ENCODE measurements around the gene AKAP8L. TPM values are rescaled to one million over a fixed set of nuclear protein-coding genes. Genes with fewer than 3 reads are reported as not detected.

AKAP8L gene, protein sequence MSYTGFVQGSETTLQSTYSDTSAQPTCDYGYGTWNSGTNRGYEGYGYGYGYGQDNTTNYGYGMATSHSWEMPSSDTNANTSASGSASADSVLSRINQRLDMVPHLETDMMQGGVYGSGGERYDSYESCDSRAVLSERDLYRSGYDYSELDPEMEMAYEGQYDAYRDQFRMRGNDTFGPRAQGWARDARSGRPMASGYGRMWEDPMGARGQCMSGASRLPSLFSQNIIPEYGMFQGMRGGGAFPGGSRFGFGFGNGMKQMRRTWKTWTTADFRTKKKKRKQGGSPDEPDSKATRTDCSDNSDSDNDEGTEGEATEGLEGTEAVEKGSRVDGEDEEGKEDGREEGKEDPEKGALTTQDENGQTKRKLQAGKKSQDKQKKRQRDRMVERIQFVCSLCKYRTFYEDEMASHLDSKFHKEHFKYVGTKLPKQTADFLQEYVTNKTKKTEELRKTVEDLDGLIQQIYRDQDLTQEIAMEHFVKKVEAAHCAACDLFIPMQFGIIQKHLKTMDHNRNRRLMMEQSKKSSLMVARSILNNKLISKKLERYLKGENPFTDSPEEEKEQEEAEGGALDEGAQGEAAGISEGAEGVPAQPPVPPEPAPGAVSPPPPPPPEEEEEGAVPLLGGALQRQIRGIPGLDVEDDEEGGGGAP
- 10 to 100 TPM; 37.9 to 75.5 TPM for polyA plus RNA-seq

DNA sequence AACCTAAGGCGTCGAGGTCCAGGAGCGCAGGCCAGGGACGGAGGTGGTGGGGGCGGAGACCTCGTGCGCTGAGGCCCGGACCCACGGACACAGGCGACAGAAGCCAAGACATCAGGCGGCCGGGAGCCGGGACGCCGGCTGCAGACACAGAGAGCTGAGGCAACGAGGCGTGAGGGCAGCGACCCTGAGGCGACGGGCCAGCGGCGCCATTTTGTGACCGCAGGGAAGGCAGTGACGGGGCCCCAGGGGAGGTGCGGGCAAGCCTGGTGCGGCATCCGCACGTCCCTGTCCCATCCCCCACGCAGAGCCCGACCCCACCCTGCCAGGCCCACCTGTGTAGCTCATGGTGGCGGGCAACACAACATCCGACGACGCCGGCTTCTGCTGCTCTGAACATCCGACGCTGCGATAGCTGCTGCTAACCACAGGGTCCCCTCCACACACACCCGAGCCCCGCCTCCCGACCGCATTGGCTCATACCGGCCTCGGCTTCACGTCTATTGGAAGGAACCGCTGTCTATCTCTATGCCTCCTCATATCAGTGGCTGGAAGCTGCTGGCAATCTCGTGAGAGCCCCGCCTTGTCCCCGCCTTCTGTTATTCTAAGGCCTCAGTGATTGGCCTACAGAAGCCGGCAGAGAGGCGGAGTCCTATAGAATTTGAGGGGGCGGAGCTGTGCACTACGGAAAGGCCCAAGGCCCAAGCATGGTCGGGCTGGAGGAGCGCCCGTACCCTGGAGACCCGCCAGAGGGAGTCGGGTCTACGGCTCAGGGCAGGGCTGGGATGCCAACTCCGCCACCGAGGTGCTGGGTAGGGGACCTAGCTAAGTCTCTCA lies at the start of gene AKAP8L:
AKAP8L (minus strand) TSS at position 410 of the 834 bp plus-strand sequence; CDS start at position 345, 65 bp downstream.
- Histone ChIP-seq H3K9me3 (ENCODE audit: control insufficient read depth in 2 of 2, insufficient read depth in 1 of 2, low read depth in 1 of 2, low read length in 1 of 2) (peaks cover 0 to 6% of the 10 kb centered on the region in 2 donors), H3K4me1 (ENCODE audit: control insufficient read depth in 2 of 2, insufficient read depth in 2 of 2, low read length in 1 of 2) (peaks cover 6 to 7% of the 10 kb centered on the region in 2 donors), H3K27me3 (ENCODE audit: control insufficient read depth in 1 of 2, insufficient read depth in 2 of 2, low read length in 2 of 2) (no peaks in the 10 kb centered on the region), H3K27ac (ENCODE audit: low read depth in 2 of 2, low read length in 1 of 2) (peak within 1 kb of the TSS; percentile 84 to 86), H3K4me3 (ENCODE audit: low read depth in 1 of 2, low read length in 2 of 2) (peak within 1 kb of the TSS; percentile 91 to 99), H3K36me3 (ENCODE audit: control insufficient read depth in 2 of 2, insufficient read depth in 2 of 2, low read length in 1 of 2) (peaks cover 11 to 12% of the 10 kb centered on the region in 2 donors)
- WGBS, 2 donors: 0% methylated on average over 46 to 61 of the region's 61 CpGs

DNA sequence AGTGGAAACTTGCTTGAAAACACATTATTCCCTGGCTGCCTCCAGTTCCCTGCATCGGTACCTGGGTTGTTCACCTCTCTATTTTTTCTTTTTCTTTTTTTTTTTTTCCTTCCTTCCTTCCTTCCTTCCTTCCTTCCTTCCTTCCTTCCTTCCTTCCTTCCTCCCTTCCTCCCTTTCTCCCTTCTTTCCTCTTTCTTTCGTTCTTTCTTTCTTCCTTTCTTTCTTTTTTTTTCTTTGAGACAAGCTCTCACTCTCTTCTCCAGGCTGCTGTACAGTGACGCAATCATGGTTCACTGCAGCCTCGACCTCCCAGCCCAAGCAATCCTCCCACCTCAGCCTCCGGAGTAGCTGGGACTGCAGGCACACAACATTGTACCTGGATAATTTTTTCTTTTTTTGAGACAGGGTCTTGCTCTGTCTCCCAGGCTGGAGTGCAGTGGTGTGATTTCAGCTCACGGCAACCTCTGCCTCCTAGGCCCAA lies 49.0 kb upstream of the AKAP8L start:
- Histone ChIP-seq H3K27ac (ENCODE audit: low read depth in 2 of 2, low read length in 1 of 2) (no peak overlapping the region), H3K27me3 (ENCODE audit: control insufficient read depth in 1 of 2, insufficient read depth in 2 of 2, low read length in 2 of 2) (peaks cover 0 to 2% of the 10 kb centered on the region in 2 donors), H3K9me3 (ENCODE audit: control insufficient read depth in 2 of 2, insufficient read depth in 1 of 2, low read depth in 1 of 2, low read length in 1 of 2) (no peaks in the 10 kb centered on the region), H3K4me3 (ENCODE audit: low read depth in 1 of 2, low read length in 2 of 2) (no peak overlapping the region), H3K36me3 (ENCODE audit: control insufficient read depth in 2 of 2, insufficient read depth in 2 of 2, low read length in 1 of 2) (no peaks in the 10 kb centered on the region), H3K4me1 (ENCODE audit: control insufficient read depth in 2 of 2, insufficient read depth in 2 of 2, low read length in 1 of 2) (peaks cover 5 to 13% of the 10 kb centered on the region in 2 donors)
- 76 to 80% methylated on average over 6 of the region's 6 CpGs for WGBS, 2 donors

DNA sequence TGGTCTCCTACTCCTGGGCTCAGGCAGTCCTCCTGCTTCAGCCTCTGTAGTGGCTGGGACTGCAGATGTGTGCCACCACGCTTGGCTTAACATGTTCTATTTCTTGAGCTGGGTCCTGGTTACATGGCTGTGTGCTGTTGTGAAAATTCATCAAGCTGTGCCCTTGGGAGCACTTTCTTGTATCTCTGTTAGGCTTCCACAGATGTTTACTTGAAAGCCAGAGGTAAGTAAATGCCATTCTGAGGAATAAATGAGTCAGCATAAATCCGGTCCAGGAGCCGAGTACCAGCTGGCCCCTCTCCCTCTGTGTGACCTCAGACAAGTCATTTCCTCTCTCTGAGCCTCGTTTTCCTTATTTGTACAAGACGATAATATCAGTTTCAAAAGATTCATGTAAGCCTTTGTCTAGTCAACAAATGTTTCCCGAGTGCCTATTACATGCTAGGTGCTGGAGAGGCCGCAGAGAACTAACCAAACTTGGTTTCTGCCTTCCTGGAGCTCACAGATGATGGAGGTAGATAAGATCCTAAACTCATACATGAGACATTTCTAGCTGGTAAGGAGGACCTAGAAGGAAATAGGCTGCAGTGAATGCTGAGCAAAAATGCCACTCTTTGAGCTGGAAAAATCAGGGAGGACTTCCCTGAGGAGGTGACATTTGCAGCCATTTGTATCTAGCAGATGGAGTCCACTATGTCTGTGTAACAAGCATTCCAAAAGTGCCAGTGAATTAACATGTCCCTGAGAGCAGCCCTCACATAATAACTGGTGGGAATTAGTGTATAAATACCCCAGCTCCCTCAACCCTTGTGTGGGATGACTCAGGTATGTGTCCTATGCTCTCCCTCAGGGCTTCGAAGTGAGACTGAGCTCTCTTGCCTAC lies 48.3 kb upstream of the AKAP8L start:
- Histone ChIP-seq H3K27ac (ENCODE audit: low read depth in 2 of 2, low read length in 1 of 2) (no peak overlapping the region), H3K4me3 (ENCODE audit: low read depth in 1 of 2, low read length in 2 of 2) (no peak overlapping the region), H3K27me3 (ENCODE audit: control insufficient read depth in 1 of 2, insufficient read depth in 2 of 2, low read length in 2 of 2) (peaks cover 0 to 2% of the 10 kb centered on the region in 2 donors), H3K4me1 (ENCODE audit: control insufficient read depth in 2 of 2, insufficient read depth in 2 of 2, low read length in 1 of 2) (peaks cover 5 to 13% of the 10 kb centered on the region in 2 donors), H3K9me3 (ENCODE audit: control insufficient read depth in 2 of 2, insufficient read depth in 1 of 2, low read depth in 1 of 2, low read length in 1 of 2) (no peaks in the 10 kb centered on the region), H3K36me3 (ENCODE audit: control insufficient read depth in 2 of 2, insufficient read depth in 2 of 2, low read length in 1 of 2) (no peaks in the 10 kb centered on the region)
- 35 to 36% methylated on average over 8 of the region's 8 CpGs for WGBS, 2 donors

DNA sequence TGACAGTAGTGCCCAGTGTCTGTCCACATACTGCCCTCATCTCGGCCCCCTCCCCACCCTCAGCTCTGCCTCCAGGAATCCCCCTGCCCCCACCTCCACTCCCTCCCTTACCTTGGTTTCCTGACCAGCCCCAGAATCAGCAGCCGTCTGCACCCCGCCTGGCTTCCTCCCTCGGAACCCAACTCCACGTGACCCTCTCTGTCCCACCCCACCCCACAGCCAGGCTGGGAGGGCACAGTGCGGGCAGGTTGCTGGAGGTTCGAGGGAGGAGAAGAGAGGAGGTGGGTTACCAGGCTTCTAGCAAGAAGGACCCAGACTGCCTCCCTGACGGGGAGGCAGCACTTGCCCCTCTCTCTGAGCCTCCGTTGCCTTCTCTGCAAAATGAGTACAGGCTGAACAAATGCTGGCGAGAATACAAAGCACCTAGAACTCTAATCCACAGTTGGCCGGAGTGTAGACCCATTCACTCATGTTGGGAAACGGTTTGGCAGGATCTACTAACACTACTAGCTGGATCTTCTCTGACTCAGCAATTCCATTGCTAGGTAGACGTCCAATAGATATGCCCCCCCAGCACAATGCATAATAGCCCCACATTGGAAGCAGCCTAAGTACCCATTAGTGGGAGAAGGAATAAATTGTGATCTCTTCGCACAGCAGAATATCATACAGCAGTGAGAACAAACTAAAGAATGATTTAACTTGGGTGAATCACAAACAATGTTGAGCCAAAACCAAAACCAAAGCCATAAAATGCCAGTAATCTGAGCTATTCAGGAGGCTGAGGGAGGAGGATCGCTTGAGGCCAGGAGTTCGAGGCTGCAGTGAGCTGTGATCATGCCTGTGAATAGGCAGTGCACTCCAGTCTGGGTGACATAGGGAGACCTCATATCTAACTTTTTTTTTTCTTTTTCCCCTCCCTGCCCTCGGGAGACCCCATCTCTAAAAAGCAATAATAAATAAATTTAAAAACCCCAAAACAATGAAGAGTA lies 45.9 kb upstream of the AKAP8L start, which contains the start of gene RASAL3:
RASAL3 (minus strand) TSS at position 151 of the 992 bp plus-strand sequence. CDS start 186 bp downstream, outside the sequence.
- peaks cover 0 to 2% of the 10 kb centered on the region in 2 donors for H3K27me3 ChIP-seq (ENCODE audit: control insufficient read depth in 1 of 2, insufficient read depth in 2 of 2, low read length in 2 of 2)
- peak within 1 kb of the TSS; percentile 25 to 41 for H3K4me3 ChIP-seq (ENCODE audit: low read depth in 1 of 2, low read length in 2 of 2)
- peaks cover 2 to 10% of the 10 kb centered on the region in 2 donors for H3K4me1 ChIP-seq (ENCODE audit: control insufficient read depth in 2 of 2, insufficient read depth in 2 of 2, low read length in 1 of 2)
- peak within 1 kb of the TSS; percentile 20 to 81 for H3K27ac ChIP-seq (ENCODE audit: low read depth in 2 of 2, low read length in 1 of 2)
- 24 to 26% methylated on average over 17 of the region's 17 CpGs for WGBS, 2 donors
- H3K9me3 ChIP-seq (ENCODE audit: control insufficient read depth in 2 of 2, insufficient read depth in 1 of 2, low read depth in 1 of 2, low read length in 1 of 2): no peaks in the 10 kb centered on the region
- H3K36me3 ChIP-seq (ENCODE audit: control insufficient read depth in 2 of 2, insufficient read depth in 2 of 2, low read length in 1 of 2): no peaks in the 10 kb centered on the region

DNA sequence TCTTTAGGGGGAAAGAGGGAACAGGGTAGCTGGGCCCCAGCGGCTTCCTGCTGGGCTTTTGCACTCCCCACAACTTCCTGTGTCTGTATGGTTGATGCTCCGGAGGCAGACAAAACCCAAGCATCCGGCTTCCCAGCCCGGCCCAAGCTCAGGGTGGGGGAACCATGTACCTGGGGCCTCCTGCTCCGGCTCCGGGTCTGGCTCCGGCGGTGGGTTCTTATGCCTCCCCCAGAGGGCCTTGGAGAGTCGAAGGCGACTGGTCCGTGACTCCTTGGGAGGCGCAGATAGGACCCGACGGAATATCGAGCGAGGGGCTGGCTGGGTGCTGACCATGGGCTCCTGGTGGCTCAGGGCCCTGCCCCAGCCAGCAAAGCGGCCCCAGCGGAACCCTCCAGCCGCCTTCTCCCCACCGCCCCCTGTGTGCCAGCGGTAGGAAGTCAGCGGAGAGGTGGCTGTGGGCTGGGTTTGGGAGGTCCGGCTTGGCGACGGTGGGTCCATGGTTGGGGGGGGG lies 45.1 kb upstream of the AKAP8L start:
- H3K4me1 ChIP-seq (ENCODE audit: control insufficient read depth in 2 of 2, insufficient read depth in 2 of 2, low read length in 1 of 2): peaks cover 0 to 5% of the 10 kb centered on the region in 2 donors
- WGBS, 2 donors: 40 to 45% methylated on average over 24 to 25 of the region's 25 CpGs
- peak overlapping the region; percentile 20 to 81 for H3K27ac ChIP-seq (ENCODE audit: low read depth in 2 of 2, low read length in 1 of 2)
- peak overlapping the region; percentile 25 to 41 for H3K4me3 ChIP-seq (ENCODE audit: low read depth in 1 of 2, low read length in 2 of 2)
- no peaks in the 10 kb centered on the region for H3K27me3 ChIP-seq (ENCODE audit: control insufficient read depth in 1 of 2, insufficient read depth in 2 of 2, low read length in 2 of 2)
- no peaks in the 10 kb centered on the region for H3K9me3 ChIP-seq (ENCODE audit: control insufficient read depth in 2 of 2, insufficient read depth in 1 of 2, low read depth in 1 of 2, low read length in 1 of 2)
- H3K36me3 ChIP-seq (ENCODE audit: control insufficient read depth in 2 of 2, insufficient read depth in 2 of 2, low read length in 1 of 2): no peaks in the 10 kb centered on the region

DNA sequence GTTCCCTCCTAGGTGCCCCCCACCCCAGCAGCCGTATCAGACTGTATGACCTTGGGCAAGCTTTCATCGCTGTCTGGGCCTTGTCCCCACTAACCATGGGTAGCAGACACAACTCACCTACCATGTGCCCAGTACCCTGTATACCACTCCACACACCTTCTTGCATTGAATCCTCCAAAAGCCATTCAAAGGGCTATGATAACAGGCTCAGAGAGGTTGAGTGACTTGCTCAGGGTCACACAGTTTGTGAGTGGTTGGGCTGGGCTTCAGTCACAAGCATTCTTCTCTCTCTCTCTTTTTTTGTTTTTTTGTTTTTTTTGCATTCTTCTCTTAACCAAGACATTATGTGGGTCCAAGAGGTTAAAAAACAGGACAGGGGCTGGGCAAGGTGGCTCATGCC lies 42.9 kb upstream of the AKAP8L start:
- H3K9me3 ChIP-seq (ENCODE audit: control insufficient read depth in 2 of 2, insufficient read depth in 1 of 2, low read depth in 1 of 2, low read length in 1 of 2): no peaks in the 10 kb centered on the region
- H3K36me3 ChIP-seq (ENCODE audit: control insufficient read depth in 2 of 2, insufficient read depth in 2 of 2, low read length in 1 of 2): no peaks in the 10 kb centered on the region
- no peak overlapping the region for H3K27ac ChIP-seq (ENCODE audit: low read depth in 2 of 2, low read length in 1 of 2)
- no peaks in the 10 kb centered on the region for H3K27me3 ChIP-seq (ENCODE audit: control insufficient read depth in 1 of 2, insufficient read depth in 2 of 2, low read length in 2 of 2)
- WGBS, 2 donors: 64 to 88% methylated on average over 2 of the region's 2 CpGs
- H3K4me1 ChIP-seq (ENCODE audit: control insufficient read depth in 2 of 2, insufficient read depth in 2 of 2, low read length in 1 of 2): peaks cover 4 to 12% of the 10 kb centered on the region in 2 donors
- no peak overlapping the region for H3K4me3 ChIP-seq (ENCODE audit: low read depth in 1 of 2, low read length in 2 of 2)

DNA sequence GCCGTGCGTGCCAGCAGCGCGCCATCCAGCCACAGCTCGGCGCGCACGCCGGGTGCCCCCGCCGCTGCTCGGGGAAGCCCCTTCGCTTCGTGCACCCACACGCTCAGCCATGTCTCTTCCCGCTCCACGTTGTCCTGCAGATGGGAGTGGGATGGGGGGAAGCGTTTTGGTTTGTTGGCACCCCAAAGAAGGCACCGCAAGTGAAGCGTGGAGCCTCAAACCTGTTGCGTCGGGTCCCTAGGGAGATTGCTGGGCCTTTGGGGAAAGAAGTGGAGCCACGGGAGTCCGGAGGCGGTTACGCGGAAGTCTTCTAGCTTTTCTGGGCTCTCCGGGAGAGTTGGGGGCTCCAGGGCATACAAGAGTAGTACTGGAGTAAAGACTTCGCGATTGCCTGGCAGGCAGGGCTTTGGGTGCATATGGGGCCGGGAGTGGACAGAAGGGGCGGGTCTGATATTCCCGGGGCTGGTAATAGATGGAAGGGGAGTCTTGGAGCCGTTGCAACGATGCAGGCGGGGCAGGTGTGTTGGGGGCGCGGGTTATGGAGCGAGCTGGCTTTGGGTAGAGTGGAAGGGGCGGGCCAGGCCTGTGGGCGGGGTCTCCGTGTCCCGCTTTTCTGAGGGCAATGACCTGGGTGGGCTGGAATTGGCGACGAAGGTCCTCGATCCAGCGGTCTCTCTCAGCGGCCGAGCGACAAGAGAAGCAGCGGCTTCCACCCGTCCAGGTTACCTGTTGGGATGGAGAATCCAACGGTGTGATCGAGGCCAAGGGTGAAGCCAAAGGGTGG lies 39.1 kb upstream of the AKAP8L start:
- Histone ChIP-seq H3K36me3 (ENCODE audit: control insufficient read depth in 2 of 2, insufficient read depth in 2 of 2, low read length in 1 of 2) (no peaks in the 10 kb centered on the region), H3K4me1 (ENCODE audit: control insufficient read depth in 2 of 2, insufficient read depth in 2 of 2, low read length in 1 of 2) (peaks cover 5 to 12% of the 10 kb centered on the region in 2 donors), H3K27me3 (ENCODE audit: control insufficient read depth in 1 of 2, insufficient read depth in 2 of 2, low read length in 2 of 2) (no peaks in the 10 kb centered on the region), H3K9me3 (ENCODE audit: control insufficient read depth in 2 of 2, insufficient read depth in 1 of 2, low read depth in 1 of 2, low read length in 1 of 2) (no peaks in the 10 kb centered on the region), H3K4me3 (ENCODE audit: low read depth in 1 of 2, low read length in 2 of 2) (peak overlapping the region; percentile 26 to 40), H3K27ac (ENCODE audit: low read depth in 2 of 2, low read length in 1 of 2) (no peak overlapping the region)
- WGBS, 2 donors: 30 to 32% methylated on average over 53 to 54 of the region's 54 CpGs
